Measurements from ENCODE around the gene EEF1AKMT4.

EEF1AKMT4 gene

DNA sequence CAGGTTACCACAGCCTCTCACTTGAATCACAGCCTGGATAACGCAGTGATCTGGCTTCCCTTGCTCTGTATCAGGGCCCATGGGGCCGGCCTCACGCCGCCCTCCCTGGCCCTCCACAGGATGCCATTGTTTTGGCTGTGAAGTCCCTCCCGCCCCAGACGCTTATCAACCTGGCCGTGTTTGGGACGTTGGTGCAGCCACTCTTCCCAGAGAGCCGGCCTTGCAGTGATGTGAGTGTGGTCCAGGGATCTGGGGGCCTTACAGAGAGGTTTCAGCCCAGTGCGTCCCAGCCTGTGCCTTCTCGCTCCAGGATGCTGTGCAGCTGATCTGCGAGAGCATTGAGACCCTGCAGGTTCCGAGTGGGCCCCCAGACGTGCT is 13.4 kb upstream of the EEF1AKMT4 start:
- no peak for DNase-seq

DNA sequence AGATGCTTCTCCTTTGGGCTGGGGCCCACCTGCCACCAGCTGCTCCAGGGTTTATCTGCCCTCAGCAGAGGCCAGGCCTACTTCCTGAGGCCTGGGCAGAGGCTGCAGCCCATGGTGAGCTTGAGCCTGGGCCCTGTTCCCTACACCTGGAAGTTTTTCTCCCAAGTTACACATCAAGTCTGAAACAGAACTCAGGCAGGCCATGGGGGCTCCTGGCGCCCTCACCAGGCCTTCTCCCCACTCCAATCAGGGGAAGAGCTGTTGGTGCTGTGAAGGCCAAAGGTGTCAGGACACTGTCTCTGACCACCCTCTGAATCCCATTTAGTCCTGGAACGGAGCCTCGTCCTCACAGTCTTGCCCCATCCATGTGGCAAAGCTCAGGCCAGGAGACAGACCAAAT is 12.8 kb upstream of the EEF1AKMT4 start:
- DNase-seq: no peak

DNA sequence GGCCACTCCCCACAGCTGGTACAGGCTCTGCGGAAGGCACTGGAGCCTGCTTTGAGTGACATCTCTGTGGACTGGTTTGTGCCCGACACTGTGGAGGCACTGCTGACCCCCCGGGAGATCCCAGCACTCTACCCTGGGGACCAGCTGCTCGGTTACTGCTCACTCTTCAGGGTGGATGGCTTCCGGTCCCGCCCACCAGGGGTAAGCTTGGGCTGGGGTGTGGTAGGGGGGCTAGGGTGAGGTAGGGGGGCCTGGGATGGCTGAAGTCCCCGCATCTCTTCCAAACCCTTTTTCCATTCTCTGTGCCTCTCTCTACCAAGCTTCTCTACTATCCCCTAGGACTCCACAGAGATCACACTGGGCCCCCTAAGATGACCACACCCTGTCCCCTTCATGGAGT is 12.3 kb upstream of the EEF1AKMT4 start:
- no peak for DNase-seq

DNA sequence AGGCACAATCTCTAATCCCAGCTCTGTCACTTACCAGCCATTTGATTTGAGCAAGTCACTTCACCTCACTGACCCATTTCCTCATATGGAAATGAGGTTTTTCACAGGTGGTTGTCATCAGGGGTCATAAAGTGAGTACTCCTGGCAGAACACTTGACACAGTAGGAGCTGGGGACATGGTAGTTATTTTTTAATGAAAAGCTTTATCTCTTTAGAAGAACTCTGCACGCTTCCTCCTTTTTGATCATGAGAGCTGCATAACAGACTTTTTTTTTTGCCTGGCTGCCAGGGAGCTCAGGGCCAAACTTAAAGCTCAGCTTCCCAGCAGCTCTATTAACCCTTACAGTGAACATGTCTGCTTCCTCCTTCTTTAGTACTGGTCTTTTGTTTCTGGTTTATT is 11.7 kb upstream of the EEF1AKMT4 start:
- DNase-seq: no peak

DNA sequence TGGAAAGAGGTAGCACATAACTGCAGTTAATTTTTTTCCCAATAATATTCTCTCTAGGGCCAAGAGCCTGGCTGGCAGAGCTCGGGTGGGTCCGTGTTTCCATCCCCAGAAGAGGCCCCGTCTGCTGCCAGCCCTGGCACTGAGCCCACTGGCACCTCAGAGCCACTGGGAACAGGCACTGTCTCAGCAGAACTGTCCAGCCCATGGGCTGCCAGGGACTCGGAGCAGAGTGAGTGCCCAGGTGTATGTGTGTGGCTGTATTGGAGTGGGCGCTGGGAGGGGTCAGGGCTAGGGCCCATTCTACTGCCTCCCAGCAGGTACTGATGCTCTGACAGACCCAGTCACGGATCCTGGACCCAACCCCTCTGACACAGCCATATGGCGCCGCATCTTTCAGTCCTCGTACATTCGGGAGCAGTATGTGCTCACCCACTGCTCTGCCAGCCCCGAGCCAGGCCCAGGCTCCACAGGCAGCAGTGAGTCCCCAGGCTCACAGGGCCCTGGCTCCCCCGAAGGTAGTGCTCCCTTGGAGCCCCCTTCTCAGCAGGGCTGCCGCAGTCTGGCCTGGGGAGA is 11.1 kb upstream of the EEF1AKMT4 start:
- DNase-seq: no peak

DNA sequence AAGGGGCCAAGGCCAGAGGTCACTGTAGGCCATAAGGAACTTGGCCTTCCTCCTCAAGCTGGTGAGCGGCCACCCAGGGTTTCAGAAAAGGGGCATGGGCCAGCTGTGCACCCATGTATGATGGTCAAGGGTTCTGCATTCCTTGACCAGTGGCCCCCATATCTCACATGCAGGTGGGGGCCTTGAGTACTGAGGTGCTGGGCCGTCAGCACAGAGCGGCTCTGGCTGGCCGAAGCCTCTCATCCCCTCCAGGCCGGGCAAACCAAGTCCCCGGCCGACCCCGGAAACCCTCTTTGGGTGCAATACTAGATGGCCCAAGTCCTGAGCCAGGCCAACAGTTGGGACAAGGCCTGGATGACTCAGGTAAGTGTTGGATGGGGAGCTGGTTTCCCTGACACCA is 10.3 kb upstream of the EEF1AKMT4 start:
- DNase-seq: no peak

DNA sequence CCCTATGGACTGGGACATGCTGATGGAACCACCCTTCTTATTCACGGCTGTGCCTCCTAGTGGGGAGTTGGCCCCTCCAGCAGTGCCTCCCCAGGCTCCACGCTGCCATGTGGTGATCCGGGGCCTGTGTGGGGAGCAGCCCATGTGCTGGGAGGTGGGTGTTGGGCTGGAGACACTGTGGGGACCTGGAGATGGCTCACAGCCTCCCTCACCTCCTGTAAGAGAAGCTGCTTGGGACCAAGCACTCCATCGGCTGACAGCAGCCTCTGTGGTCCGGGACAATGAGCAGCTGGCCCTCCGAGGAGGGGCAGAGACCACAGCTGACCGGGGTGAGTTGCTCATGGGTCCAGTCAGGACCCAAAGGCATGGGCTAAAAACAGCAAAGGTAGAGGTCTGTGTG is 9.8 kb upstream of the EEF1AKMT4 start:
- DNase-seq: no peak

DNA sequence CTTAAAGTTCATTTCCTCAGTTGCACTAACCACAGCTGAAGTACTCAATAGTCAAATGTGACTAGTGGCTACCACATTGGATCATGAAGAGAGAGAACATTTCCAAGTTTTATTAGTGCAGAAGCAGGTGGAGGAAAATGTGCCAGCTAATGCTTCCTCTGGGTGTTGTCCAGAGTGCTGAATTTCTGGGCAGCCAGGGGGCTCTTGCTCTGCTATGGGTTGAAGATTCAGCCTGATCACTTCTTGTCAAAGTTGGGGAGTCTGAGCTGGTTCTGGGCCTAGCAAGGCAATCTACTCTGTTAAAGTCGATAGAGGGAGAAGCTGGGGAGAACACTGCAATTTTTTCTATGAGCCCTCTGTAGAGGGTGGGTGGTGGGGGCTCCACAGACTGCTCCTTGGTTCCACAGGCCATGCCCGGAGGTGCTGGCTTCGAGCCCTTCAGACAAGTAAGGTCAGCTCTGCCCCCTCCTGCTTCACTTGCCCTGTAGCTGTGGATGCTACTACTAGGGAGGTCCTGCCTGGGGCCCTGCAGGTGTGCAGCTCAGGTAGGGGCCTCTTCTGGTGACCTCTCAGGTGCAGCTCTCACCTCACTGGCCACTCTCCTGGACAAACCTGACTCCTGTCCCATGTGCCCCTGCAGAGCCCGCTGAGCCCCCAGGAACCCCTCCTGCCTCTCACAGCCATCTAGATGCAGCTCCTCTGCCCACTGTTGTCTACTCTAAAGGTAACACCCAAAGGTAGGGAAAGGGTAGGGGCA is 8.9 kb upstream of the EEF1AKMT4 start:
- no peak for DNase-seq

DNA sequence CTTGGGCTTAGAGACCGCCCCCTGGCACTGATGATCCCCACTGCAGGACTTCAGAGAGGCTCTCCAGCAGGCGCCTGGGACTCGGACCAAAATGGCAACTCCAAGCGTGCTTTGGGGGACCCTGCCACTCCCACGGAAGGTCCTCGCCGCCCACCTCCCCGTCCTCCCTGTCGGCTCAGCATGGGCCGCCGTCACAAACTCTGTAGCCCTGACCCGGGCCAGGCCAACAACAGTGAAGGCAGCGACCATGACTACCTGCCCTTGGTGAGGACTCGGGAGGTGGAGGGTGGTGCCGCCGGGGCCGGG is 8.4 kb upstream of the EEF1AKMT4 start:
- DNase-seq: no peak

DNA sequence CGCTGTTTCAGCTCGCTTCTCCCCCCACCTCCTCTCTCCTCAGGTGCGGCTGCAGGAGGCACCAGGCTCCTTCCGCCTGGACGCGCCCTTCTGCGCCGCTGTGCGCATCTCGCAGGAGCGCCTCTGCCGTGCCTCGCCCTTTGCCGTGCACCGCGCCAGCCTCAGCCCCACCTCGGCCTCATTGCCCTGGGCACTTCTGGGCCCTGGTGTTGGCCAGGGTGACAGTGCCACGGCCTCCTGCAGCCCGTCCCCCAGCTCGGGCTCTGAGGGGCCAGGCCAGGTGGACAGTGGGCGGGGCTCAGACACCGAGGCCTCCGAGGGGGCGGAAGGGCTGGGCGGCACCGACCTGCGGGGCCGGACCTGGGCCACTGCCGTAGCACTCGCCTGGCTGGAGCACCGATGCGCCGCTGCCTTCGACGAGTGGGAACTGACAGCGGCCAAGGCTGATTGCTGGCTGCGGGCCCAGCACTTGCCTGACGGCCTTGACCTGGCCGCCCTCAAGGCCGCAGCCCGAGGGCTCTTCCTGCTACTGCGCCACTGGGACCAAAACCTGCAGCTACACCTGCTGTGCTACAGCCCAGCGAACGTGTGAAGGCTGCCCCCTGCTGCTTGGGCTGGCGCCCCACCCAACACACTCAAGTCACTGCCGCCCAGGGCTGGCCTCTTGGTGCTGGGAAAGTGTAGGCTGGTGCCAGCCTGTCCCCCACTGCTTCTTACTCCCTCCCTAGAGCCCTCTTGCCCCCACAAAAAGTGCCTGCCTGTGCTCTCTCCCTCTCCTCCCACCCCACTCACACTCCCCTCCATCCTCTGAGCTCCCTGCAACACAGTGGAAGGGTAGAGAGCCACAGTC is 7.8 kb upstream of the EEF1AKMT4 start:
- peak; percentile 95 for DNase-seq

DNA sequence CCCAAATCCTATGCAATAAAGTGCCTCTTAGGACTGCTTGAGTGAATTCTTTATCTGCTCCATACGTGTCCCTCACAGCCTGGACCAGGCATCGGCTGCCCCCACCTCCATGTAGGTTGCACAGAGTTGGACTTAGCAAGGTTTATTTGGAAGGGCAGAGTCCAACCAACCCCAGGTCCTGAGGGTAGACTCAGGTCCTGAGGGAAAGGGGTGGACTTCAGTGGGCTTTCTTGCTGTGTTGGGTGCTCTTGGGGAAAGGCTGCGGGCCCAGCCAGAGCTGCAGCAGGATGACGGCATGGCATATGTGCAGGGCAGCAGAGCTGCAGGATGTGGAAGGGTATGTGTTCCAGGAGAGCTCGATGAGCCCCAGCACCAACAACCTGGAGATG is 7.2 kb upstream of the EEF1AKMT4 start:
- DNase-seq: no peak

DNA sequence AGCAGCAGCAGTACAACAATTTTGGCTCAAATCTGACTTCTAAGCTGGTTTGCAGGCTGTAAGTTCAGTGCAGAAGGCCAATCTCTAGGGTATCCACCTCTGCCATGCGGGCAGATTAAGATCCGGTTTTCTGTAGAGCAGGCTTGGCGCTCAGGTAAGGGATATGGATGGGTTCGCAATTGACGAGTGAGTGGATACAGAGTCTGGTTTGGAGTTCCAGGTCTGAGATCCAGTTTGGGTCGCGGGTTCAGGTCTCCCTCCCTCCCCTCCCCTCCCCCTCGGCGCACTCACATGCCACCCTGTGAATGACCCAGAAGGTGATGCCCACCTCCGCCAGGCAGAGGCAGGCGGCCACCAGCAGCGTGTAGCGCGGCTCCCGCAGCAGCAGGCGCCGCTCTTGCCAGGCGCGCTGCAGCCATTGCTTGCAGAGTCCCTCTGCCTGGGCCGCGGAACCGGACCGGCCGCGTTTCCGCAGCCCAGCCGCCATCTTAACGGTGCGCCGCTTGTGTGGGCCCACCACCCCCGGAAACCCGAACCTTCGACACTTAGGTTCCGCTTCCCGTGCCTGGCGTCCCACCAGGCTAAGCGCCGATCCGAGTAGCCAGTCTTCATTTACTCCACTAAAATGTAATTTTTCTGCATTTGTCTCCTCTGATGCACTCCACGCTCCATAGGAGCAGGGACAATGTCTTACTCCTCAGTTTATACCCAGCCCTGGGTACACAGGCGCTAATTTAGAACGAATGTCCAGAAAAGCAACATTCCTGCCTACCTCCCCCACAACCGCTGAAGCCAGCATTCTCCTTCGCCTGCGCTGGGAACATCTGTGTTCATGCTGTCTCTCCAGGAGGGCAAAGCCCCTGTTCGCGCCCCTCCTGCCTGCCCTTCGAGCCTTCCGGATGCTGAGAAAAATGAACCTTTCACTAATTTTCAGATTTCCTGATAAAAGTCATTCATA is 739 bp upstream of the EEF1AKMT4 start, which contains the start of gene ALG3:
Gene ALG3, minus strand, starts transcription at position 509 of the 958 bp plus-strand sequence. Its CDS starts 22 bp downstream, at position 487.
- peak; percentile 82 for DNase-seq

DNA sequence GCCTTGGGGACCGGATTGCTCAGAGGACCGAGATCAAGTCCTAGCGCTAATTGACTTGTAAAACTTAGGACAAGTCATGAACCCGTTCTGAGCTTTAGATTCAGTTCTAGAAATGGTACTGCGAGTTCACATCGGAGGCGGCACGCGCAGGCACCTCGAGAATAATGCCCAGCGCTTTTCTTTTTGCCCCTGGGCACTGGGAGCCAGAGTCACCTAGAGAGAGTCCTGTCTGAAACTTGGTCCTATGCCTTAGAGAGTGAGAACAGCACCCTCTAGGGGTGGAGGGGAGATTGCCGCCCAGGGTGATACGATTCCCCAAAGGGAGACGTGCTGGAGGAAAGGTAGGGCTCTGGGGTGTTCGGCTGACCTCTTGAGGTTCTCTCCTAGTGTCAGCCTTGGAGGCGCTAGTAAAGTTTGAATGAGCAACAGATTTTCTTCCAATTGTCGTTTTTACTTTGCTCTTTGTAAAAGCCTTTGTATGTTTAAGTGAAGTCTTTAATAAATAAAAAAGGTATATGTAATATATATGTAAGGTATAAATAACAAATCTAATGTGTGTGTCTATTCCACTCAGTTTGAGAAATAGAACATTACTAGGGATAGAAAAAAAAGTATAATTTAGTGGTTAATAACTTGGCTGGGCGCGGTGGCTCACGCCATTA is 826 bp downstream of the EEF1AKMT4 start:
- peak; percentile 97 for DNase-seq

DNA sequence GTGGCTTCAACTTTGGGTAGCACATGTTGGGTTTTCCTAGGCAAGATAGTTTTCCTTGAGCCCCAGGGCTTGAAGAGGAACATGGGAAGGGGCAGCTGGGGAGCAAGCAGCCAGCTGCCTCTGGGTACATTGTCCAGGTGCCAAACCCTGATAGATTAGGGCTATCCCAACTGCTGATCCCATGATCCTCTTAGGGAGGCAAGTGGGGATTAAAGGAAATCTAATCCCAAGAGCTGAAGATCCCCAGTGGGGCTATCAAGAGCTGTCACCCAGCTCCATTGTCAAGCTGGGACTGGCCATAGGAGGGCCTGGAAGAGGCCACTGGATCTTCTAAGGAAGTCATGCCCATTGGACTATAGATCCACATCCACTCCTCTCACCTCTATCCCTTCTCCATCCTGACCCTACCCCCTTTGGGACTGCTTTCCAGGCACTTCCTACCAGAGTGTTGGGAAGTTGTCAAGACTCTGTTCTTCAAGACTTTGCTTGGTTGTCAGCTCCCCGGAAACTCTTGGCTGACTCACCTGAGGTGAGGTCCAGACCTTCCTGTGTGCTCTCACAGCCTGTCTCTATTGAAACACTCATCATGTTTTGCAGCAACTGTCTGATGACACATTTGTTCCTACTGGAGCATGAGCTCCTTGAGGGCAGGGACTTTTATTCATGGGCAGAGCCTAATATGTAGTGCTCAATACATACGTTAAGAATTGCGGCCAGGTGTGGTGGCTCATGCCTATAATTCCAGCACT is 6.0 kb downstream of the EEF1AKMT4 start:
- DNase-seq: no peak

DNA sequence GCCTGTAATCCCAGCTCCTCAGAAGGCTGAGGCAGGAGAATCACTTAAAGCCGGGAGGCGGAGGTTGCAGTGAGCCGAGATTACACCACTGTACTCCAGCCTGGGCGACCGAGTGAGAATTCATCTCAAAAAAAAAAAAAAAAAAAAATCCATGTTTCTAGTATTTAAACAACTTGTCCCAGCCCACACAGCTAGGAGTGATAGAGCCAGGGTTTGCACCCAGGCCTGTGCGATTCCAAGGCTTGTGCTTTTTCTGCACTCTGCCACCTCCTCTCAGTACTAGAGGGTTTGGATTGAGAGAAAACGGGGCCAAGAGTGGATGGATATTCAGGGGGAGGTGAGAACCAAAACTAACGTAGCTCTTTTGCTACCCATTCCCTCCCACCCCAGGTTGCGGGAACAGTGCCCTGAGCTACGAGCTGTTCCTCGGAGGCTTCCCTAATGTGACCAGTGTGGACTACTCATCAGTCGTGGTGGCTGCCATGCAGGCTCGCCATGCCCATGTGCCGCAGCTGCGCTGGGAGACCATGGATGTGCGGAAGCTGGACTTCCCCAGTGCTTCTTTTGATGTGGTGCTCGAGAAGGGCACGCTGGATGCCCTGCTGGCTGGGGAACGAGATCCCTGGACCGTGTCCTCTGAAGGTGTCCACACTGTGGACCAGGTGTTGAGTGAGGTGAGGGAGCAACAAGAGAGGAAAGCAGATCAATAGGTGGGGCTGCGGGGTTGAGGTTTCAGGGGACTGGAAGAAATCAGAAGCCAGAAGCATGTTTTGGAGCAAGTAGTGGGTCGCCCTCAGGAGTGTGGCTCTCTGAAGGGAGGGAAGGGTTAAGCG is 7.8 kb downstream of the EEF1AKMT4 start:
- no peak for DNase-seq

DNA sequence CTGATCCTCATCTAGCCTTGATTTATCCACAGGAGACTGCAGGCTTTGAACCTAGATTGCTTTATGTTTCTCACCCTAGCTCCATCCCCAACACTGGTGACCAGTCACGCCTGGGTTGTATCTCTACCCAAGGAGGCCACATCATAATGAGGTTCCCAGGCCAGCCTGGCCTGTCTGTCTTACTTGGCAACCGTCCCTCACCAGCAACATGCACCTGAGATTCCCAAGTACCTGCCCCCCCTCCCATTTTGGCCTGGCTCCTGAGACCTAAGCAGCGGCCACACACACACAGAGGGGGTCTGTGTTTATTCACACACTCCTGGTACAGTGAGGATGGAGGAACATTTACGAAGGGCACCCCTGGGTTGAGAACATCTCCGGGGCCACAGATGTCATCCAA is 9.5 kb downstream of the EEF1AKMT4 start:
- DNase-seq: no peak

DNA sequence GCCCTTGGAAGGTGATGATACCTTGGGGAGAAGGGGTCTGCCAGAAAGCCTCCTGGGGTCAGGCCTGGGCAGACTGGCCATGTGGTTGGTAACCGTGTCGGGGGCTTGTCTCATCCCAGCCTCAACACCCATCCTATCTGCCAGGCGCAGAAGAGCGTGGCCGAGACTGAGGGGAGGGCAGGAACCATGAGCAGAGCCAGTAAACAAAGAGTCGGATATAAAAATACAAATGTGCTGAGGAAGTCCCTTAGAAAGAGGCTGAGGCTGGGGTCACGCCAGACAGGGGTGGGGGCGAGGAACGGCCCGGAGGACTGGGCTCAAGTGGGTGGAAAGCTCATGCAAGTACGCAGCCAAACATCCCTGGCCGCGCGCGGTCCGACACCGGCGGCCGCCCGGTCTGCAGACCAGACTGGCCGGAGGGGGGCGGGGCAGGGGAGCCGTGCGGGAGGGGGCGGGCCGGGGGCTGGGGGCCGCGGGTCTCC is 10.0 kb downstream of the EEF1AKMT4 start:
- DNase-seq: no peak

DNA sequence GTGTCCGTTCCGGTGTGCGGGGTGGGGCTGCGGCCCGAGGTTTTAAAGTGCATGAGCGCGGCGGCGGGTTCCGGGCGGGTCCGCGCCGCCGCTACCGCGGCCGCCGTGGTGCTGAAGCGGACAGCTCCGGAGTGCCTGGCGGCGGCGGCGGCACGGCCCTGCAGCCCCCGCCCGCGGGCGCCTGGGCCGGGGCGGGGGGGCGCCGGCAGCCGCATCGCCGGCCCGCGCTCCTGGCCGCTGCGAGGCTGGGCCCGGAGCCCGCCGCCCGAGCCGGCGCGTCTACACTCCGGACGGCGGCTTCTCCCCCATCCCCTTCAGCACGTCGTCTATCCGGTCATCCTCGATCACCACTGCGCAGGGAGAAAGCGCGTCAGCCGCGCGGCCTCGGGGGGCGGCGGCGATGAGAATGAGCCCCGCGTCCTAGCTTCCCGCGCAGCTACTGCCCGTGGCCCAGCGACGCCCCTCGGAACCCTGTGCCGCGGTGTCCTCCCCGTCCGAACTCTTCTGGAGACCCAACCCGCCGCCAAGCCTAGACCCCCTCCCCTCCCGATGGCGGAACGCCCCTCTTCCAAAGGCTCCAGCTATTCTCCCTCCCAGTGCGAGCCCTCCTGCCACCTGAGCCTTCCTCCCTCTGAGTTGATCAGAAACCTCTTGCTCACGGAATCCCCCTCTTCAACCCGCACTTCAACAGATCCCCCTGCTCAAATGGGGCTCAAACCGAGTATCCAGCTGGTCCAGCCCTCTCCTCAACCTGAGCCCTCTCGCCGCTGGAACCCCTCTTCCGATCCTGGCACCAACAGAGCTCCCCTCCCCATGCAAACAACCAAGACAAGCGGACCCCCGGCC is 10.6 kb downstream of the EEF1AKMT4 start:
- peak; percentile 53 for DNase-seq

DNA sequence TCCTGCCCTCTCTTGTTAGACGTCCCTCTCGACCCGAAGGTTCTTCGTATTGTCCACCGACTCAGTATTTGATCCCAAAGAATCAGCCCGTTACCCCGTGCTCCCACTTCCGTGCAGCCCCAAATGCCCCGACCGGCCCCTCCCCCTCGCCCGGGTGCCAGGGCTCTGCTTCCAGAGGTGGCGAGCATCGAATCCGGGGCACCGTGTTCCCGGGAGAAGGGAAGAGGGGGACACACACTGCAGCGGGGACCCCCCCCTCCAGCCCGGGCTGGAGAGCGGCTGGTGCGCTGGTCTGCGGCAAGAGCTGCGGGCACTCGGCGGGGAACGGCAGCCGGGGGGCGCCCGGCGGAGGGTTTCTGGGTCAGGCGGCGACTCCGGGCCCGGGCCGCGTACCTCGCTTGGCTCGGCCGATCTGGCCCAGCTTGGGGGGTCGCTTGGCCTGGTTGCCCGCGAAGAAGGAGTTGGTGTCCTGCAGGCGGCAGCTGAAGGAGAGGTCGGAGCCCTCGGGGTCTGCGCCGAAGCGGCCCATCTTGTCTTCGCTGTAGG is 11.3 kb downstream of the EEF1AKMT4 start:
- DNase-seq: peak; percentile 53
